Kidney (tissue), 14 donors: ENCODE measurements around the gene ATP8B1. TPM values are rescaled to one million over a fixed set of nuclear protein-coding genes. Genes with fewer than 3 reads are reported as not detected.

Experiments used
- DNase-seq, 5 donors: peaks; one replicate each; pipeline ENCODE4 v3.0.0-alpha.2; 2013 to 2020
- FAIRE-seq: peaks from 2 replicates; lab custom pipeline; 2012; peaks lifted over from hg19 to GRCh38; lab: Jason Lieb, UNC
- H3K27ac ChIP-seq, 2 donors: one replicate each; pipeline ENCODE4 v1.7.0; 2013; ENCODE audit warnings: low read depth in 2 of 2, low read length in 2 of 2, inconsistent platforms in 1 of 2
- H3K27me3 ChIP-seq: one replicate; pipeline ENCODE4 v1.7.1; 2013; ENCODE audit warnings: low read length, inconsistent platforms; ENCODE audit not compliant: control insufficient read depth, insufficient read depth
- H3K36me3 ChIP-seq, 3 donors: one replicate each; pipeline versions ENCODE4 v1.7.0 to v1.7.1; 2013; ENCODE audit warnings: low read length in 3 of 3, control low read depth in 1 of 3, inconsistent platforms in 1 of 3; ENCODE audit not compliant: insufficient read depth in 3 of 3, control insufficient read depth in 2 of 3
- H3K4me1 ChIP-seq, 3 donors: one replicate each; pipeline versions ENCODE4 v1.7.0 to v1.7.1; 2013; ENCODE audit warnings: low read length in 3 of 3, inconsistent platforms in 1 of 3, low read depth in 1 of 3; ENCODE audit not compliant: control insufficient read depth in 2 of 3, insufficient read depth in 2 of 3
- H3K4me3 ChIP-seq, 3 donors: one replicate each; pipeline versions ENCODE4 v1.7.0 to v1.8.1; 2013; ENCODE audit warnings: low read length in 3 of 3, control low read depth in 1 of 3, inconsistent platforms in 1 of 3
- H3K9ac ChIP-seq, 3 donors: one replicate each; pipeline versions ENCODE4 v1.7.0 to v1.7.1; 2013; ENCODE audit warnings: low read length in 3 of 3, control low read depth in 1 of 3, inconsistent platforms in 1 of 3
- H3K9me3 ChIP-seq, 3 donors: one replicate each; pipeline versions ENCODE4 v1.7.0 to v1.7.1; 2013; ENCODE audit warnings: low read length in 3 of 3, control low read depth in 1 of 3, inconsistent platforms in 1 of 3; ENCODE audit not compliant: control insufficient read depth in 2 of 3, insufficient read depth in 1 of 3
- intact Hi-C: fragments of 100-400 bp; cut with DNase I; formaldehyde crosslinking; loops from one replicate; pipeline ENCODE4 v1.11.1; 2022
- polyA plus RNA-seq: library from polyadenylated mRNA; stranded (reverse); fragments of 350-450 nt; fragmentation: Illumina TruSeq; extraction: RNeasy Lipid Tissue Mini Kit (QIAGEN cat#74804); gene quantifications from one replicate; pipeline ENCODE4 v1.2.3, GENCODE V29; 2014; ENCODE audit warnings: low read depth, low replicate concordance; ENCODE audit not compliant: insufficient read depth
- total RNA-seq: library from RNA; stranded (reverse); fragmentation: NEBNext Ultra II Directional; extraction: Animal tissue kit (Norgen Biotek cat#: 25700); gene quantifications from one replicate; pipeline ENCODE4 v1.2.1, GENCODE V29; 2021
- TF ChIP-seq, protein P1 (sequence below): IDR thresholded peaks from 3 replicates; pipeline ENCODE4 v1.5.1; 2012; ENCODE audit warnings: mild to moderate bottlenecking, moderate library complexity, borderline replicate concordance; ENCODE audit not compliant: insufficient read depth; ENCODE audit errors: extremely low read depth
- donor health status: control.
- donor health status: control.
- donor health status: control.
- donor health status: control.
- donor health status: control.
- donor health status: DM: yes; HTN: yes; CAD: no.
- donor health status: Normal renal cell carcinoma (clear cell type).

ATP8B1 gene
- total and polyA plus RNA-seq, 2 donors from 2014 or later = 5.2 to 40.8 TPM

DNA sequence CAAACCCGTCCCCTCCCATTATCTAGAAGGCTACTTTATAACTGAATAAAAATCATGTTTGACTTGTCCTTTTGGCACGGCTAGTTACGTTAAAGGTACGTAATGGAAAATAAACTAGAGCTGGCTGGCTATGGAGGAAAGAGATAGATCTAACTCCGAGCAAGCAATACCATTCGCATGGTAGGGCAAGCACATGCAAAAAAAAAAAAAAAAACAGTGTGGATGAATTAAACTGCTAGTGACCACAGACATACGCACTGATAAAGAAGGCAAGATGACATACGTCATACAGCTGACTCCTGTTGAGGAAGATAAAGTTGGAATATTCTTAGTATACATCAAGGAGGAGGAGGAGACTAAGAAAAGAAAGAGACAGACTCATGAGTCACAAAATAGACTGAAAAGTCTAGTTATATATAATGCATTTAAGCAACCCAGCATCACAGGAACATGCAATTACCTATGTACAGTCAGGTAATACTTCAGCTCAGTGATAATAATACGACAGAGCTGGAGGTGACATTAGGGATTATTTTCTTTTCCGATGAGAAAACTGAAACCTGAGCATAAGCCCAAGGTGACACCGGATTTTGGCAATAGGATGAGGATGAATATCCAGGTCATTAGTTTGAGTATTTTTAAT lies 143.5 kb downstream of the ATP8B1 start:
- DNase-seq (no peak), FAIRE-seq (no peak)
- Histone ChIP-seq H3K36me3 (peaks cover 4 to 8% (median 5%) of the 10 kb centered on the region in 3 donors), H3K27ac (no peak overlapping the region), H3K27me3 (no peaks in the 10 kb centered on the region), H3K4me1 (no peaks in the 10 kb centered on the region), H3K4me3 (no peak overlapping the region), H3K9ac (no peak overlapping the region), H3K9me3 (peaks cover 0 to 13% (median 6%) of the 10 kb centered on the region in 3 donors)
- intact Hi-C loops = no loop called here
- TF ChIP-seq, protein P1, sequence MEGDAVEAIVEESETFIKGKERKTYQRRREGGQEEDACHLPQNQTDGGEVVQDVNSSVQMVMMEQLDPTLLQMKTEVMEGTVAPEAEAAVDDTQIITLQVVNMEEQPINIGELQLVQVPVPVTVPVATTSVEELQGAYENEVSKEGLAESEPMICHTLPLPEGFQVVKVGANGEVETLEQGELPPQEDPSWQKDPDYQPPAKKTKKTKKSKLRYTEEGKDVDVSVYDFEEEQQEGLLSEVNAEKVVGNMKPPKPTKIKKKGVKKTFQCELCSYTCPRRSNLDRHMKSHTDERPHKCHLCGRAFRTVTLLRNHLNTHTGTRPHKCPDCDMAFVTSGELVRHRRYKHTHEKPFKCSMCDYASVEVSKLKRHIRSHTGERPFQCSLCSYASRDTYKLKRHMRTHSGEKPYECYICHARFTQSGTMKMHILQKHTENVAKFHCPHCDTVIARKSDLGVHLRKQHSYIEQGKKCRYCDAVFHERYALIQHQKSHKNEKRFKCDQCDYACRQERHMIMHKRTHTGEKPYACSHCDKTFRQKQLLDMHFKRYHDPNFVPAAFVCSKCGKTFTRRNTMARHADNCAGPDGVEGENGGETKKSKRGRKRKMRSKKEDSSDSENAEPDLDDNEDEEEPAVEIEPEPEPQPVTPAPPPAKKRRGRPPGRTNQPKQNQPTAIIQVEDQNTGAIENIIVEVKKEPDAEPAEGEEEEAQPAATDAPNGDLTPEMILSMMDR = no peak

DNA sequence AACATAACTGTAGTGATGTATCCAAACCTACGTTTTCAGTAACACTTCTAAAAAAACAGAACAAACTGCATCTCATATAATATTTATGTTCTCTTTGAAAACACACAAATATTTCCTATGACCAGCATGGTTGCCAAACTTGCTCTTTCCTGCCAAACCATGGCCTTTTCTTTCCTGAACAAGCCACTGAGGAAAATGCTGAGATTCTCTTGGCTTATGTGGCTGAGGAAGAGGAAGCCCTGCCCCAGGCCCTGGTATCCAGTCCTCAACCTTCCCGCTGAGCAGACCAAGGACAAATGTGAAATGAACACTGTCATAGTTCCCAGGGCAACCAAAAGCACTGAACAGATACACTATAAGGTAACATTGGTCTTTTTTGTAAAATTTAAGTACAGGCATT lies 145.6 kb downstream of the ATP8B1 start:
- Histone ChIP-seq H3K27me3 (no peaks in the 10 kb centered on the region), H3K9me3 (peaks cover 0 to 13% (median 6%) of the 10 kb centered on the region in 3 donors), H3K9ac (no peak overlapping the region), H3K36me3 (peaks cover 5 to 8% (median 7%) of the 10 kb centered on the region in 3 donors), H3K4me3 (no peak overlapping the region), H3K4me1 (no peaks in the 10 kb centered on the region), H3K27ac (no peak overlapping the region)
- FAIRE-seq (no peak), DNase-seq (no peak)
- TF ChIP-seq, protein P1 = no peak
- intact Hi-C loops = no loop called here

DNA sequence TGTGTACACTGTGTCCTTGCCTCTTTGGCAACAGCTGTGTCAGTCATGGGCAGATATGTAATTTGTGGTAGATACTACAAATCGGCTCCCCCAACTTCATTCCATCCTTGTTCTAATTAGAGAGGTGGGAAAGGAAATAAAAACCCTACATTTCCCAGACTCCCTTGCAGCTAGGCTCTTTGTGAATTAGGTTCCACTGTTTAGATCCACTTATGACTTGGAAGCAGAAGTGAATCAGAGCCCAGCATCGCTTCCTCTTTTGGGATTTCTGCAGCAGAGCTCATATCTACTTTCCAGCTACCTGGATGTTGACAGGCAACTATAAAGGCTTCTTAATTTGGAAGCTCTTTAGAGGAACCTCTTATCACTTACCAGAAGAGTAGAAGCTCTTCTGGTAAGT lies 147.4 kb downstream of the ATP8B1 start:
- TF ChIP-seq, protein P1 = no peak
- no peak for DNase-seq
- intact Hi-C loops = no loop called here
- no peak overlapping the region for H3K27ac ChIP-seq
- H3K4me1 ChIP-seq = no peaks in the 10 kb centered on the region
- H3K27me3 ChIP-seq = no peaks in the 10 kb centered on the region
- H3K9me3 ChIP-seq = peaks cover 0 to 13% (median 6%) of the 10 kb centered on the region in 3 donors
- H3K36me3 ChIP-seq = peaks cover 5 to 8% (median 8%) of the 10 kb centered on the region in 3 donors
- no peak for FAIRE-seq
- H3K9ac ChIP-seq = no peak overlapping the region
- no peak overlapping the region for H3K4me3 ChIP-seq
